NCI-H1694 (cell line): Measurements from ENCODE around the gene KIF24.
"Not testable (repeated sequence)": the region's sequence is repeated elsewhere in the genome, so short reads cannot be mapped to it uniquely, and the experiment has no call there.

ENCODE experiments used
- DNase-seq: peaks from one replicate; lab custom pipeline; 2025; lab: John Stamatoyannopoulos, UW

Gene KIF24

GRCh38 chr9:34322899-34323591 lies 6.0 kb downstream of the KIF24 start:
- DNase-seq = no peak

DNA sequence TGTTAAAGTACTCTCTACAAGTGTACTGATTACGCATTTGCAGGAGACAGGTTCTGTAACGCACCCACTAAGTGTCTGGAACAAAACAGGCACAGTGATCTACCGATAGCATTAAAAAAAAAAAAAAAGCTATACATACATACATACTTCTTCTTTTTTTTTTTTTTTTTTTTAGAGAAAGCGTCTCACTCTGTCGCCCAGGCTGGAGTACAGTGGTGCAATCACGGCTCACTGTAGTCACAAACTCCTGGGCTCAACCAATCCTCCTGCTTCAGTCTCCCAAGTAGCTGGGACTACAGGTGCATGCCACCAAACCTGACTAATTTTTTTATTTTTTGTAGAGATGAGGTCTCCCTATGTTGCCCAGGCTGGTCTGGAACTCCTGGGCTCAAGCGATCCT lies 7.6 kb downstream of the KIF24 start:
- DNase-seq = no peak

GRCh38 chr9:34318163-34318790 lies 10.8 kb downstream of the KIF24 start:
- no peak for DNase-seq

DNA sequence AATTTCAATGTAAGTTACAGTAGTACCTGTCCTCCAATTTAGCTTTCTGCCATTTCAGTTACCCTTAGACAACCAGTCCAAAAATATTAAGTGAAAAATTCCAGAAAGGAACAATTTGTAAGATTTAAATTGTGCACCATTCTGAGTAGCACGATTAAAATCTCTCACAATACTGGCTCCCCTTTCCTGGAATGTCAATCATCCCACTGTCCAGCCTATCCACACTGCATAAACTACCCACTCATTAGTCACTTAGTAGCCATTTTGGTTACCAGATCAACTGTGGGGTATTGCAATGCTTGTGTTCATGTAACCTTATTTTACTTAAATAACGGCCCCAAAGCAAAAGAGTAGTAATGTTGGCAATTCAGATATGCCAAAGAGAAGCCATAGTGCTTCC lies 11.6 kb downstream of the KIF24 start:
- no peak for DNase-seq

- DNase-seq = no peak
Measured at GRCh38 chr9:34311499-34312185, 17.4 kb downstream of the KIF24 start.

GRCh38 chr9:34310215-34310614 lies 18.9 kb downstream of the KIF24 start:
- peak; percentile 54 for DNase-seq

DNA sequence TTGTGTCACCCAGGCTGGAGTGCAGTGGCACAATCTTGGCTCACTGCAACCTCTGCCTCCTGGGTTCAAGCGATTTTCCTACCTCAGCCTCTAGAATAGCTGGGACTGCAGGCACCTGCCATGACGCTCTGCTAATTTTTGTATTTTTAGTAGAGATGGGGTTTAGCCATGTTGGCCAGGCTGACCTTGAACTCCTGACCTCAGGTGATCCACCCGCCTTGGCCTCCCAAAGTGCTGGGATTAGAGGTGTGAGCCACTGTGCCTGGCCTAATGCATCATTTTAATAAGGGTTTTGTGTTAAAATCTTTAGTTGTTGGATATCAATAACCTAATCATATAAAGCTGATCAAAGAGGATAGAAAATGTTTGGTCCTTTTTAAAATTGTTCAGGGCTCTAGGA lies 20.8 kb downstream of the KIF24 start:
- not testable (repeated sequence) for DNase-seq

- not testable (repeated sequence) for DNase-seq
Measured at GRCh38 chr9:34301064-34301463, 28.0 kb downstream of the KIF24 start.

- DNase-seq = no peak
Measured at GRCh38 chr9:34292552-34292951, 36.5 kb downstream of the KIF24 start.

DNA sequence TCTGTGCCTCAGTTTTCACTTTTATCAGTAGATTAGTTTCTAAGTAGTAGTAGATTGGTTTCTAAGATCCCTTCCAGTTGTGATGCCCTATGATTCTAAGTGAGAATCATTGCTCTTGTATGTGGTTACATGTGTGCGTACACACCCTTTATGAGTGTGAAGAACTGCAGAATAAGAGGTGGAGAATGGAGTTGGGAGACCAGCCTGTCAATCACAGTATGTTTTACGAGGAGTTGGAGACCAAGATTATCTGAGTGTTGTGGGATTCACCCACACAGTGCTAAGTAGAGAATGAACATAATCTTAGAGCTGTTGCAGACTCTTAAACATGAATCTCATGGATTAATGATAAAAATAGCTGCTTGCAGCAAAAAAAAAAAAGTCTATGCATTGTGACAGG lies 37.6 kb downstream of the KIF24 start:
- DNase-seq = no peak

DNA sequence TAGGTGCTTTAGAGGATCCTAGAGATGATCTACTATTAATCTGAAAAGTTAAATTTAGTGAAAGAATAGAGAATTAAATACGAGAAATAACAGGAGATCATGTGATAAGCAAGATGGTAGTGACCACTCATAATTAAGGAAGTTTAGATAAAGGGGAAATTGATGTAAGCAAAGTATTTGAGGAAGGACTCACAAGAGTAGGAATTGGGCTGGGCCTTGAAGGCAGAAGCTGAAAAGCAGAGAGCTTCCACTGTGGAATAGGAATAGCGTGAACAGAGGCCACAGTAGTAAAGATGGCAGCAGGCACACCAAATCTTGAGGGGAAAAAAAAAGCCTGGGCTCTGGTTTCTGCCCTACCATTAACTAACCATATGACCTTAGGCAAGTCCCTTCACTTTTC lies 38.0 kb downstream of the KIF24 start:
- no peak for DNase-seq

DNA sequence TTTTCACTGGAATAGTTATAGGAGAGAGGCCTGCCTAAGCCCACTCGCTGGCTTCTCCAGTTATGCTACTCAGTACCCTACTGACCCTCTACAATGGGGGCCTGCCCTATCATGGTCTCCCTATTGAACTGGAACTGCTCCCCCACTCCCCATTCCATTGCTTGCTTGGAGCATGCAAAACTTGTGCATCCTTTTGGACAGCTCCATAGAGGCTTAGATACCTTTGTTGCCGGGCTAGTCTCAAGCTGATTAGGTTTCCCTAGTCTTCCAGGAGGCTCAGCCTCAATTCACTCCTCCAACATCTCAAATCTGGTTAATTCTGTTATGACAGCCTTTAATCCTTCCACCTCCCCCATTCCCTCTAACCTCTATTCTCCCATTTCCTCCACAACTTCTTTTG lies 39.9 kb downstream of the KIF24 start:
- DNase-seq = no peak

DNA sequence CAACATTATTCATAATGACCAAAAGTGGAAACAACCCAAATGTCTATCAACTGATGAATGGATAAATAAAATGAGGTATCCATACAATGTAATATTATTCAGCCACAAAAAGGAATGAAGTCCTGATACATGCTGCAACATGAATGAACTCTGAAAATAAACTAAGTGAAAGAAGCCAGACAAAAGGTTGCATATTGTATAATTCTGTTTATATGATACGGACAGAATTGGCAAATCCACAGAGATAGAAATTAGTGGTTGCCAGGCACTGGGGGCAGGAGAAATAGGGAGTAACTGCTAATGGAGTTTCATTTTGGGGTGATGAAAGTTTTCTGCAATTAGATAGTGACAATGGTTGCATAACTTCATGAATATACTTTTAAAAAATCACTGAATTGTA lies 47.0 kb downstream of the KIF24 start:
- no peak for DNase-seq

GRCh38 chr9:34279411-34279810 lies 49.7 kb downstream of the KIF24 start:
- DNase-seq = no peak
